ENCODE measurements around the gene CAMK1D. TPM values are rescaled to one million over a fixed set of nuclear protein-coding genes. Genes with fewer than 3 reads are reported as not detected.

Gene CAMK1D
- total and polyA plus RNA-seq, 2 of the 8 experiments (the other 6 are each of a cell fraction or from before 2014, with no cell fraction given) = 3.5 to 10.6 TPM

- H3K23ac ChIP-seq (ENCODE audit: insufficient read length) = no peak overlapping the region
- ChIA-PET POLR2A (ENCODE audit: partially characterized antibody) (no interaction called here), CTCF (ENCODE audit: partially characterized antibody) (interaction anchor here (1.2 to 1.3 kb wide), 4 partner anchors 8 to 169 kb away, joined by 3 to 4 read pairs (median 3); no protein-coding TSS in a partner anchor)
- DNase-seq (ENCODE audit: low read depth in 1 of 2, low spot score in 2 of 2) (no peak), FAIRE-seq (no peak)
- H3K4me1 ChIP-seq (replicated peaks in 1 of 4; ENCODE audit: control insufficient read depth in 3 of 4, insufficient read depth in 4 of 4, low read length in 3 of 4) = peaks cover 2 to 19% (median 10%) of the 10 kb centered on the region in 4 experiments
- no peak overlapping the region for H3K27ac ChIP-seq (ENCODE audit: low read depth, low read length)
- H3K9me3 ChIP-seq (ENCODE audit: insufficient read depth in 2 of 2, low read depth in 1 of 2, low read length in 1 of 2) = peaks cover 3 to 4% of the 10 kb centered on the region in 2 experiments; a peak in 2 of 4 replicates
- WGBS, 2 experiments (ENCODE audit: extremely low coverage in 1 of 2, insufficient coverage in 1 of 2, insufficient read length in 1 of 2, insufficient replicate concordance in 2 of 2, low coverage in 1 of 2, low lambda C conversion rate in 2 of 2, missing lambda C conversion rate in 1 of 2) = 98% methylated on average over 2 of the region's 2 CpGs; no CpG with 5 or more reads in 1 of the 2 experiments
- H2BK15ac ChIP-seq (ENCODE audit: low read length) = no peak overlapping the region
- no peaks in the 10 kb centered on the region for H3K27me3 ChIP-seq (replicated peaks in 1 of 4; ENCODE audit: control insufficient read depth in 3 of 4, extremely low read depth in 1 of 4, insufficient read depth in 3 of 4, low read length in 3 of 4)
- no peak overlapping the region for H2BK12ac ChIP-seq (ENCODE audit: low read depth, low read length)
- H3K9ac ChIP-seq (replicated peaks in 1 of 4; ENCODE audit: extremely low read depth in 1 of 4, low read depth in 3 of 4, low read length in 3 of 4) = no peak overlapping the region
- no peak overlapping the region for H3K4me2 ChIP-seq (ENCODE audit: insufficient read depth in 1 of 2, low read depth in 2 of 2, low read length in 2 of 2)
- no peak overlapping the region for H2AFZ ChIP-seq (ENCODE audit: low read length)
- no peak overlapping the region for H2BK120ac ChIP-seq (replicated peaks; ENCODE audit: low read depth, low read length)
- no peak overlapping the region for H2BK5ac ChIP-seq (ENCODE audit: low read depth, low read length)
- no peaks in the 10 kb centered on the region for H3K79me2 ChIP-seq (ENCODE audit: control insufficient read depth in 1 of 2, insufficient read depth in 2 of 2, low read length in 2 of 2)
- no peak overlapping the region for H4K5ac ChIP-seq (ENCODE audit: insufficient read length, low read depth, low read length)
- no peak overlapping the region for H4K8ac ChIP-seq (ENCODE audit: extremely low read depth, insufficient read depth, low read length)
- no peak overlapping the region for H4K91ac ChIP-seq (replicated peaks; ENCODE audit: insufficient read length, low read length)
- H3K4me3 ChIP-seq (ENCODE audit: extremely low read depth in 1 of 4, insufficient read depth in 2 of 4, low read depth in 3 of 4, low read length in 4 of 4) = no peak overlapping the region
- no peak overlapping the region for H3K14ac ChIP-seq (ENCODE audit: insufficient read length)
- no peak overlapping the region for H3K4ac ChIP-seq (replicated peaks; ENCODE audit: insufficient read length, low read depth, low read length)
- no peak overlapping the region for H3K56ac ChIP-seq (replicated peaks; ENCODE audit: insufficient read length, low read depth, low read length)
- H3K18ac ChIP-seq (ENCODE audit: extremely low read depth, low read length) = no peak overlapping the region
- no peak overlapping the region for H2AK5ac ChIP-seq (ENCODE audit: low read depth, low read length)
- H4K20me1 ChIP-seq (replicated peaks in 1 of 2; ENCODE audit: control insufficient read depth in 1 of 2, insufficient read depth in 2 of 2, low read length in 2 of 2) = no peaks in the 10 kb centered on the region
- H3K36me3 ChIP-seq (ENCODE audit: control insufficient read depth in 2 of 4, insufficient read depth in 4 of 4, low read length in 3 of 4) = no peaks in the 10 kb centered on the region
- no peaks in the 10 kb centered on the region for H3K79me1 ChIP-seq (ENCODE audit: low read depth, low read length)
- H2BK20ac ChIP-seq (ENCODE audit: low read length) = no peak overlapping the region
- H3K23me2 ChIP-seq (ENCODE audit: low read depth, low read length) = no peaks in the 10 kb centered on the region
- TF ChIP-seq CBX5 (IDR thresholded peaks at IDR 0.05; ENCODE audit: low read depth, low read length) (no peak), BRCA1 (IDR thresholded peaks at IDR 0.05; ENCODE audit: low read depth, low read length) (no peak), EGR1 (IDR thresholded peaks at IDR 0.05; ENCODE audit: borderline replicate concordance, low read depth, low read length) (no peak), ZNF274 (IDR thresholded peaks at IDR 0.05; ENCODE audit: borderline replicate concordance, extremely low read depth, low read length) (no peak), YY1 (IDR thresholded peaks at IDR 0.05; ENCODE audit: low read depth, low read length) (no peak), KDM1A (IDR thresholded peaks at IDR 0.05; ENCODE audit: borderline replicate concordance, low read length) (no peak), FOSL1 (IDR thresholded peaks at IDR 0.05; ENCODE audit: insufficient read depth, low read depth, low read length) (no peak), TEAD4 (IDR thresholded peaks at IDR 0.05; ENCODE audit: low read depth, low read length) (no peak)
These were observed 138.0 kb downstream of the CAMK1D start for GRCh38 chr10:12487366-12487765.

All from H1 (cell line).